CD4-positive, alpha-beta T cell (primary cell): Measurements from ENCODE around the gene PTPRE. TPM values are rescaled to one million over a fixed set of nuclear protein-coding genes. Genes with fewer than 3 reads are reported as not detected.

Experiments
- ATAC-seq: fragments of 200-7000 bp; cut with Tn5 transposase; one replicate; pipeline ENCODE4 v1.10.0; 2022; ENCODE audit warnings: mild to moderate bottlenecking; ENCODE audit not compliant: poor library complexity
- CTCF ChIA-PET: fragments of 350-600 bp; sonication (Branson Sonifier 250); formaldehyde crosslinking; loops from one replicate; lab custom pipeline; 2021; ENCODE audit warnings: antibody characterized with exemption, inconsistent platforms; lab: Charles Lee
- POLR2A ChIA-PET: fragments of 350-600 bp; sonication (Branson Sonifier 250); formaldehyde crosslinking; loops from one replicate; lab custom pipeline; 2021; ENCODE audit warnings: antibody characterized with exemption, inconsistent platforms; lab: Charles Lee
- DNase-seq, 14 experiments: peaks; one replicate each; pipeline ENCODE4 v3.0.0-alpha.2; 2013 to 2020; ENCODE audit warnings: mixed read lengths in 2 of 14
- H3K27ac ChIP-seq, 2 donors: one replicate each; pipeline versions ENCODE4 v1.5.1 to v1.7.0; 2013; ENCODE audit warnings: low read length in 2 of 2, low read depth in 1 of 2, mild to moderate bottlenecking in 1 of 2
- H3K27me3 ChIP-seq, 2 experiments: 1 replicate in 1 of 2; 2 replicates in 1 of 2; pipeline versions ENCODE4 v1.6.1 to v1.7.0; 2013; ENCODE audit warnings: low read length in 2 of 2, control low read depth in 1 of 2, mild to moderate bottlenecking in 1 of 2, moderate library complexity in 1 of 2; ENCODE audit not compliant: insufficient read depth in 2 of 2, control insufficient read depth in 1 of 2
- H3K36me3 ChIP-seq: one replicate; pipeline ENCODE4 v1.6.1; 2013; ENCODE audit warnings: low read length, control low read depth; ENCODE audit not compliant: insufficient read depth
- H3K4me1 ChIP-seq: one replicate; pipeline ENCODE4 v1.6.1; 2013; ENCODE audit warnings: low read length, control low read depth; ENCODE audit not compliant: insufficient read depth
- H3K4me3 ChIP-seq: one replicate; pipeline ENCODE4 v1.5.1; 2013; ENCODE audit warnings: mild to moderate bottlenecking, low read length, moderate library complexity
- H3K9me3 ChIP-seq, 2 experiments: 1 replicate in 1 of 2; 2 replicates in 1 of 2; pipeline versions ENCODE4 v1.6.1 to v1.7.0; 2013; ENCODE audit warnings: low read length in 2 of 2, mild to moderate bottlenecking in 2 of 2, control low read depth in 1 of 2, moderate library complexity in 1 of 2; ENCODE audit not compliant: control insufficient read depth in 1 of 2, insufficient read depth in 1 of 2
- H3K27ac Mint-ChIP-seq: one replicate; pipeline ENCODE4 v1.8.0; 2020; ENCODE audit warnings: mixed read lengths
- H3K27me3 Mint-ChIP-seq: one replicate; pipeline ENCODE4 v1.8.0; 2021; ENCODE audit warnings: mixed read lengths
- H3K36me3 Mint-ChIP-seq: one replicate; pipeline ENCODE4 v1.8.0; 2021; ENCODE audit warnings: low read depth, mixed read lengths
- H3K4me1 Mint-ChIP-seq: one replicate; pipeline ENCODE4 v1.8.0; 2021; ENCODE audit warnings: low read depth, mixed read lengths
- H3K4me3 Mint-ChIP-seq: one replicate; pipeline ENCODE4 v1.8.0; 2020; ENCODE audit warnings: mild to moderate bottlenecking, mixed read lengths
- H3K9me3 Mint-ChIP-seq: one replicate; pipeline ENCODE4 v1.8.0; 2020; ENCODE audit warnings: mixed read lengths
- intact Hi-C, 2 experiments: fragments of 100-400 bp; cut with DNase I in 1 of 2; cut with micrococcal nuclease in 1 of 2; formaldehyde crosslinking; loops; one replicate each; pipeline versions ENCODE4 v1.15.1 to v1.9.0; 2023 to 2025; cut with DNase I, micrococcal nuclease
- total RNA-seq, 174 experiments: library from RNA in 2 of 174; stranded (reverse) in 2 of 174; gene quantifications; one replicate each; pipeline ENCODE4 v1.2.3 and lab custom pipeline; 2021 to 2026
- TF ChIP-seq, protein P1 (sequence below): fragments of 200-600 bp; IDR thresholded peaks from one replicate; pipeline ENCODE4 v1.8.0; 2022; ENCODE audit warnings: antibody characterized with exemption, mild to moderate bottlenecking

PTPRE gene
- total RNA-seq, 2 experiments from 2014 or later = 47.6 to 55.1 TPM

DNA sequence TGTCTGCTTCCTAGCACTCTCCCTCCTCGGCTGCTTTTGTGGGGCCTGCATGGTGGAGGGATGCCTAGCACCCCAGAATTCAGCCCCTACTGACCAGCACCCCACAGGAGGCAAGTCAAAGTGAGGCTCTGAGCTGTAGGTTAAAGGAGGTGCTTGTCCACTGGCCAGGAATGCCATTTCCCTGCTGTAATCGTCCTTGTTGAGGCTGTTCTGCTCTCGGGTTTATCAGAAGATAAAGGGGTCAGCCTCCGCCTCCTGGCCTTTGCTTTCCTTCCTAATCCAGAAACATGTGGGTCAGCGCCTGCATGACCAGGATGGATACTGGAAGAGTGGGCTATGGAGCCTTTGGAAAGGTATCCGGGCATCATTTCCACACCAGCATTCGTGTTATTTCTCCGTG lies 120.4 kb downstream of the PTPRE start:
- CTCF ChIA-PET = no interaction called here
- TF ChIP-seq, protein P1, sequence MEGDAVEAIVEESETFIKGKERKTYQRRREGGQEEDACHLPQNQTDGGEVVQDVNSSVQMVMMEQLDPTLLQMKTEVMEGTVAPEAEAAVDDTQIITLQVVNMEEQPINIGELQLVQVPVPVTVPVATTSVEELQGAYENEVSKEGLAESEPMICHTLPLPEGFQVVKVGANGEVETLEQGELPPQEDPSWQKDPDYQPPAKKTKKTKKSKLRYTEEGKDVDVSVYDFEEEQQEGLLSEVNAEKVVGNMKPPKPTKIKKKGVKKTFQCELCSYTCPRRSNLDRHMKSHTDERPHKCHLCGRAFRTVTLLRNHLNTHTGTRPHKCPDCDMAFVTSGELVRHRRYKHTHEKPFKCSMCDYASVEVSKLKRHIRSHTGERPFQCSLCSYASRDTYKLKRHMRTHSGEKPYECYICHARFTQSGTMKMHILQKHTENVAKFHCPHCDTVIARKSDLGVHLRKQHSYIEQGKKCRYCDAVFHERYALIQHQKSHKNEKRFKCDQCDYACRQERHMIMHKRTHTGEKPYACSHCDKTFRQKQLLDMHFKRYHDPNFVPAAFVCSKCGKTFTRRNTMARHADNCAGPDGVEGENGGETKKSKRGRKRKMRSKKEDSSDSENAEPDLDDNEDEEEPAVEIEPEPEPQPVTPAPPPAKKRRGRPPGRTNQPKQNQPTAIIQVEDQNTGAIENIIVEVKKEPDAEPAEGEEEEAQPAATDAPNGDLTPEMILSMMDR = no peak
- POLR2A ChIA-PET = no interaction called here
- Mint-ChIP-seq H3K9me3 (no peaks in the 10 kb centered on the region), H3K27ac (no peak overlapping the region), H3K4me1 (no peaks in the 10 kb centered on the region), H3K4me3 (no peak overlapping the region), H3K36me3 (no peaks in the 10 kb centered on the region), H3K27me3 (no peaks in the 10 kb centered on the region)
- intact Hi-C loops = no loop called here
- DNase-seq (no peak), ATAC-seq (no peak)
- H3K27me3 ChIP-seq = no peaks in the 10 kb centered on the region
- H3K27ac ChIP-seq = no peak overlapping the region
- no peak overlapping the region for H3K4me3 ChIP-seq
- H3K36me3 ChIP-seq = no peaks in the 10 kb centered on the region
- H3K9me3 ChIP-seq = no peaks in the 10 kb centered on the region
- no peaks in the 10 kb centered on the region for H3K4me1 ChIP-seq

DNA sequence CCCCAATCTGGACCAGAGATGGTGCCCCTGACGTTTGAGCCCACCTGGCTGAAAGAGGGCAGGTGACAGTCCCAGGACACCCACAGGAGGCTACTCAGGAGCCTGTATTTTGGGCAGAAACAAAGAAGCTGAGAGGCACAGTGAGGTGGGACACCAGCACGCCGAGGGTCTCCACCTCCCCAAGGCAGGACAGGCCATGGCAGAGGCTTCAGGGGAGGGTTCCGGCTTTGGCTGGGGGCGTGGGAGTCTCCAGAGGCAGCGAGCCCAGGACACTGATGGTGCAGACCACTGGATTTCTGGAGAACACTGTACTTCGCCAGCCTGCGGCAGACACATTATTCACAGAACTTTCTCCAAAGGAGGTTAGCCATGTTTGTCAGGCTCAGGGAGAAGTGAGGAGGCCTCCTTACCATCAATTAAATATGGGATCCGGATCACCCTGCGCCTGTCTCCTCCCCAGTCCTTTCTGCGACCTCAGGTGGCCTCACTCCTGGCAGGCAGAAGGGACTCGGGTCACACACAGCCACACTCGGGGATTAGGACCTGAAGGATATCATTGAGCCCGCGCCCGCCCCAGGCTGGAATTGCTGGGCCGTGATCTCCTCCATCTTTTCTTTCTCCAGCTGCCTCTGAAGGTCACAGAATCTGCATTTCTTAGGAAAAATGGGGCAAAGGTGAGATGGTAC lies 121.1 kb downstream of the PTPRE start:
- Mint-ChIP-seq H3K4me1 (no peaks in the 10 kb centered on the region), H3K4me3 (no peak overlapping the region), H3K27me3 (no peaks in the 10 kb centered on the region), H3K27ac (no peak overlapping the region), H3K9me3 (no peaks in the 10 kb centered on the region), H3K36me3 (no peaks in the 10 kb centered on the region)
- intact Hi-C loops = no loop called here
- H3K4me3 ChIP-seq = no peak overlapping the region
- TF ChIP-seq, protein P1 = no peak
- DNase-seq = no peak
- no peak overlapping the region for H3K27ac ChIP-seq
- H3K36me3 ChIP-seq = no peaks in the 10 kb centered on the region
- no peaks in the 10 kb centered on the region for H3K4me1 ChIP-seq
- no peaks in the 10 kb centered on the region for H3K9me3 ChIP-seq
- ATAC-seq = no peak
- POLR2A ChIA-PET = no interaction called here
- no peaks in the 10 kb centered on the region for H3K27me3 ChIP-seq
- CTCF ChIA-PET = no interaction called here

DNA sequence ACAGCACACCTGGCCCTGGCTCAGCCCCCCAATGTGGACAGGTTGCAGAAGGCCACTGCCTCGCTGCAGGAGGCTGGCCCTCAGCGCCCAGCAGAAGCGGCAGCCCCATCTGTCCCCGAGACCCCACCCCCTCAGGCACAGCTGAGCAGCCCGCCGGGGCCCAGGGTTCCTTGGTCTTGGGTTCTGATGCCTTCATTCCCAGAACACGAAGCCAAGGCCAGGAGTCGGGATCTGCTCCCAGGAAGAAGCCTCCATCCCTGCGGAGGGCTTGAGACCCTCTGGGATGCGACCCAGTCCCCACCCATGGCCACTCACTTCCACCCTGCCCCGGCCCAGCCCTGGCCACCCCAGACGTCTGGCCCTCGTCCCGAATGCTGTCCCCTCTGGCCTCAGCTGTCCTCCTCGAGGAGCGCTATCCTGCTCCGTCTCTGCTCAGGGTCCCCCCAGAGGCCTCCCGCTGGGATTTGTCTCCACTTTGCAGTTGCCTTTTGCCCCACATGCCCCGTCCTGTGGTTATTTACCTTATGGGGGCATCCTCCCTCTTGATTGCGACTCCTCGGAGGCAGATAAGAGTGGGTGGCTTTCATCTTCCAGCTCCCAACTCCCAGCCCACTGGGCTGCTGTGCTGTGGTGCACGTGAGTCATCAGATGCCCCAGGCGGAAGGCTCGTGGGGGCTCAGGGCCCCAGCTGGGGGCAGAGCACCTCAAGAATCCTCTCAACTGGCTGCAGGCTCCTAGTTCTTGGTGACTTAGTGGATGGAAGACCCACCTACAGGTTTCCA lies 121.8 kb downstream of the PTPRE start:
- intact Hi-C loops = no loop called here
- POLR2A ChIA-PET = no interaction called here
- CTCF ChIA-PET = no interaction called here

More for the DNA sequence above, 121.8 kb downstream of the PTPRE start:
- H3K9me3 Mint-ChIP-seq = no peaks in the 10 kb centered on the region
- no peaks in the 10 kb centered on the region for H3K4me1 Mint-ChIP-seq
- Histone ChIP-seq H3K4me1 (no peaks in the 10 kb centered on the region), H3K36me3 (no peaks in the 10 kb centered on the region), H3K27me3 (no peaks in the 10 kb centered on the region), H3K4me3 (no peak overlapping the region), H3K27ac (no peak overlapping the region), H3K9me3 (no peaks in the 10 kb centered on the region)
- H3K36me3 Mint-ChIP-seq = no peaks in the 10 kb centered on the region
- TF ChIP-seq, protein P1 = no peak
- DNase-seq (no peak), ATAC-seq (no peak)
- H3K27ac Mint-ChIP-seq = no peak overlapping the region
- H3K4me3 Mint-ChIP-seq = no peak overlapping the region
- no peaks in the 10 kb centered on the region for H3K27me3 Mint-ChIP-seq
